Suppressor macrophage treated with lipopolysaccharide for 1 hour (primary cell): ENCODE data around the gene FSTL1.
A peak's percentile ranks its signal among the peaks of the same experiment; 100 is the strongest.

Experiments
- DNase-seq, 3 donors: peaks; one replicate each; pipeline ENCODE4 v3.0.0-alpha.2; 2020 to 2022

Gene FSTL1

DNA sequence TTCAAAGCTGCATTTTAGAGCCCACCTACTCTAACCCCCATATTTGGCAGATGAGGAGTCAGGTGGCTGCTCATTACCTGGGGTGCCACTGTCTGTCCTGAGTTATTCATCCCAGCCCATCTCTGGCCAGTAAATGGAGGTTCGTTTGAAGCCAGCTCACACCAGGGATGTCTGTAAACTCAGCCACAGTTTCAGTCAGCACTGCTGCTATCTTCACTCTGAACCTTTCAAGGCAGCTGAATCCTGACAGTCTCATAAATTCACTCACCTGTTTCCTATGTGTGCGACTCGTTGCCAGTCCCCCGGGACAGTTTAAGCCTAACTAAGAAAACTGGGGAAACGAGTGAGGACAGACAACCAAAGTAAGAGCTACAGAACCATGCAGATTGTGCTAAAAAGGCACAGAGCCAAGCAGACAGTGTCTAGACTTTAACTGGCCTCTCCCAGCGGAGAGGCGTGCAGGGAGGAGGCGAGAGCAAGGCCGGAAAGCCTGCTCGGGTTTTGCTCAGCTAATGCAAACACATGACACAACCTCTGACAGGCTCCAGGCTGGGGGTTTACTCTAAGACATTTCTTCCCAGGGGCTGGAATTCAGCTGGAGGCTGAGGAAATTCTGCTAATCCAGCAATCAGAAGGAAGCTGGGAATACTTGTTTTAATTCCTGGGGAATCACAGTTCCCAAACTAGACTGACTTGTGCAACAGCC lies 12.0 kb downstream of the FSTL1 start:
- DNase-seq: no peak

DNA sequence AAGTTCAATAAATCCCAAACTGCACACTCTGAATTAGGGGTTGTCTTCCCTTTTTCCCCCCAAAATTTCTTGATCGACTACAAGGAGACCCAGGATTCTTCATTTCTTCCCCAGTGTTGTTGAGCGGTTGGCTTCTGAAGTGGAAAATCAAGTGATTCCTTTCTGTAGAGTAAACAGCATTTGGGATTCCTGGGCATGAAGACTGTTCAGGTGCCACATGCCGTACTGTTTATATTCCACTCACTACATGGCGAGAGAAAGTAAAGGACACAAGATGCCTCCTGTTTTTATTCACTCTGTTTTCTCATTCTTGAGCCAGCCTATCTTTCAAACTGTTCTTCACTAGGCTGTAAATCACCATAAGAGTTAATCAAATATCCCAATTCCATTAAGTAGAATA lies 12.6 kb downstream of the FSTL1 start:
- no peak for DNase-seq

DNA sequence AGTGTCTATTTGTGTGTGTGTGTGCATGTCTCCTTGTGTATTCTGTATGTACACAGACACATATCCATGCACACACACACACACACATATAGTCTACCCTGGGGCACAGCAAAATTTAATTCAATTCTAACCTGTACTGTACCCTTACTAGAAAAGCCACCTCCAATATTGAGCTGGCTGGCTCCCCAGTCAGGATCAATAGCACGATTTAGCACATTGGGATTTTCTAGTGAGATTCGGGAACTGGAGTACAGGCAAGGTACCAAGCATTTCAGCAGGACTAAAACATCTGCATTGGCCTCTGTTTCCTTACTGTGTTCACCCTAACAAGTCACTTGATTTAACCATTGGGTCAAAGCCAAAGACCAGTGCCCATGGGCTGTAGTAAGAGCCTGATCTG lies 13.2 kb downstream of the FSTL1 start:
- no peak for DNase-seq

DNA sequence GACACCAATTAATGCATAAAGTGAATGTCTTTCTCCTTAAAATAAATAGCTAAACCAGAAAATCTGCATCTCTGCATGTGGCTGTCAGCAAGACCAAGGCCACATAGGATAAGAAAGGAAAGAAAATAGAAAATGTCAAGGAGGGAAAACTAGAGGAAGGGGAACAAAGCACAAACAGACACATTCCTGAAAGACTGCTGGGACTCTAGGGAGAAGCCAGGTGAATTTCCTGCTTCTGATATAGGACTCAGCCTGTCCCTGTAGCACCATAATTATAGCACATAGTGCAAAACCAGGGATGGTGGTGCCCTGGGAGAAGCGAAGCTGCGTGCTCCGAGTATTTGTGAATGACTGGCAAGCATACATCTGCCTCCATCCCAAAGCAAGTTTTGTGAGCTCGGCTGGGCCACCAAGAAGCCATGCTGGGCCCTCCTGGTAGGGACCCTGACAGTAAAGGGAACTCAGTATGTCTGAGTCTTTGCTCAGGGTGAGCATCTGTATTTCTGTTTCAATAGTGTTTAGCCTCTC lies 14.2 kb downstream of the FSTL1 start:
- no peak for DNase-seq

DNA sequence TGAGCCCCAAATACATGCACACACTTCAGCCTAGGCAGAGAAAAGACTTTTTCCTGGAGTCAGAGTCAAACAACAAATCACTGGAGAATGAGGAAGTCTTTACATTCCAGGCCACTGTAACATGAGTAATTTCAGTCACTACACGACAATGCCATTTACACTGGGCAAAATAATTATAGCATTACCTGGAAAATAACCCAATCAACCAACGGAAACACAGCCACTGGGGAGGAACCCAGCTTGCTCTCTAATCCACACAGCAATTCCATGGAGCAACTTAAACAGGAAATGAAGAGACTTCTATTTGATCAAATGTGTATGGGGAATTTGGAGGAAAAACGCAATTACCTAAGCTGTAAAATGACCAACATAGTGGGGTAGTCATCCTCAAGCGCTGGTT lies 15.2 kb downstream of the FSTL1 start:
- no peak for DNase-seq

DNA sequence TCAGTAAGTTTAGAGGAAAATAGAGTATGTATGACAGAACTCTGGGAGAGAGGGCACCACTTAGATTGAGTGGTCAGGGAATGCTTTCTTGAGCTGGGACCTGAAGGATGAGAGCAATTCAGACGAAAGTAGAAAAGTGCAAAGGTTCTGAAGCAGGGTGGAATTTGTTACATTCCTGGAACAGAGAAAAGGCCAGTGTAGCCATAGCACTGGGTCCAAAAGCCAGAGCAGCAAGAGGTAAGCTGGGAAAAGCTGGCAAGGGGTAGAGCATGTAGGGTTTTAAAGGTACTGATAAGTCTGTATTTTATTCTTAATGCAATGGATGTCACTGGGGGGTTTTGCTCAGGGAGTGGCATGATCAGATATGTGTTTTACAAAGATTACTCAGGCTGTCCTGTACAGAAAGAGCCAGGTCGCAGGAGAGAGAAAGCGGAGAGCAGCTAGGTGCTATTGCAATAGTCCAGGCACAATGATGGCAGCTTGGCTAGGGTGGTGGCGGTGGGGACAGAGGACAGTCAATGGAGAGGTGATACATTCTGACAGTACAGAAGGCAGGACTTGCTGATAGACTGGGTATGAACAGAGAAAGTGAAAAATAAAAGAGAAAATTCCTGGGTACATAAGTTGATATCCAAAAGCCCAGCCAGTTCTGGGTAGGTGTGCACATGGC lies 17.0 kb downstream of the FSTL1 start:
- no peak for DNase-seq

DNA sequence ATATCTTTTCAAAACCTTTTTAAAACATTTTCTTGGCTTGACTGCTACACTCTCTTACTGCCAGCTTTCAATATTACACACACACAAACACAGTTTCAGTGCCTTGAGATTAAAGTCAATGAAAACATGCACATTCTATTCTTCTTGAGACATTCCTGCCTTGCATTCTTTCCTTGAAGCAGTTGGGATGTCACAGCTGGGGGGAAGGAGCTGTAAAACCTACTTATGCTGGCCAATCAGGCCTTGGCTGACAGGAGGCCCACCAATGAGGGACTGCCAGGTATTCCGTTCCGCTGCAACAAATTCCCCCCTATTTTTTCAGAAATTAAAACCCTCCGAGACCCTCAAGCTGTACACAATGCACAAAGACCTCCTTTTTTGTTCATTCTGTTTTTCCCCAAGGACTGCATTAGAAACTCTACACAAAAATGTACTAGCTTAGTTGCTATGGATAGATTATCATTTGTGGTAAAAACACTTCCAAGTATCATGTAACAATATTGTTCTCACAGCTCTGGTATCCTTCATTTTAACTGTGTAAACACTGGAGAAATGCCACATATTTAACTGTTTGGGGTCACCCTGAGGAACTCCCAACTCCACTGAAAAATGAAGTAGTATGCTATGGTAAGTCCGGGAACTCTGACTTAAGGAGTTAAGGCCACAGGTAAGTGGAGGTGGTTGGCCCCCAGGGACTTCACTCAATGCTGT lies 18.5 kb downstream of the FSTL1 start:
- DNase-seq: no peak

DNA sequence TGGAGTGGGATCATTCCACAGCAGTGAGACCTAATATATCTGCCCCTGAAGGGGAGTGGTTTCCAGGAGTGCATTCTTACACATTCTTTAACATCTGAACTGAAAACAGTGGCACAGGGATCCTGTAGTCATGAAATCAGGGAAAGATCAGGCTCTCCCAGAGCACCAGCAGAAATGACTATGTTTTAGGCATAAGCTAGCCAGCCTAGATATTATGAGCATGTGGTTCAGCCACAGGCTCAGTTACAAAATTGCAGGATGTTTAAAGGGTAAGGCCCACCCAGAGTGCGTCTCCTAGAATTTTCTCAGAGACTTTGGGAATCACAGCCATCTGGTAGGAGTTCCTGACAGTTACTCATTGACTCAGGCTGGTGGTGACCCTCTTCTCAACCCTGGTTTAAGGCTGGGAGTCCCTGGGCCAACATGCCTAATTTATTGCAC lies 20.9 kb downstream of the FSTL1 start:
- no peak for DNase-seq

DNA sequence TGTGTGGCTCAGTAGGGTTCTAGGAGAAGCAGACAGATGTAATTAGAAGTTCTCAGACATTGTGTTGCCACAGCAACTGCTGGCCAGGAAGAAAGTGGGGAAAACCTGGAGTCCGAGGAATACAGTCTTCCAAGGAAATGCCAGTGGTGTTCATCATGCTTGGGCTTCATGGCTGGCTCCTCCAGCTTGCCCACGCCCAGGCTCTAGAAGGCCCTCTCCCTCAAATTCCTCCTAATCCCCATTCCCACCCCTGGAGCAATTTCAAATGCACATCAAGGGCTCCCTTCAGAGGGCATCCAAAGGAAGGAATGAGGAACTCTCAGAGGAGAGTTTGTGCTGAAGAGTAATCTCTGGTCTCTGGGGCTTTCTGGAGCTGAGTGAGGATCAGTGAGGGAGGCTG lies 21.9 kb downstream of the FSTL1 start:
- DNase-seq: no peak

DNA sequence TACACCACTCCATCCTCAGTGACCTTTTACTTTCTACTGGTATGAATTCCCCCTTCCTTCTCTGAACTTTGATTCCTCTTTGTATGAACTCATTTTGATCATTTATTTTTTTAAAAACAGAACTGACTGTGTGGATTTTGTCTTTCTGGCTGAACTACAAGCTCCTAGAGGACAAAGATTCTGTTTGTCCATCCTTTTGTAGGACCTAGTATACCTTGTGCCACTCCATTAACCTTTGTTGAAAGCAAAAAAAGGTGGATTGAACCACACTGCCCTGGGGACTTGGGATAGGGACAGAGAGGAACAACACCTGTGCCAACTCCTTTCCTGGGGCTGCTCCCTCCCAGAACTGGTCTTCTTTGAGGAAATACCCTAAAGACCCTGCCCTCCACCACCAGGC lies 23.6 kb downstream of the FSTL1 start:
- no peak for DNase-seq

DNA sequence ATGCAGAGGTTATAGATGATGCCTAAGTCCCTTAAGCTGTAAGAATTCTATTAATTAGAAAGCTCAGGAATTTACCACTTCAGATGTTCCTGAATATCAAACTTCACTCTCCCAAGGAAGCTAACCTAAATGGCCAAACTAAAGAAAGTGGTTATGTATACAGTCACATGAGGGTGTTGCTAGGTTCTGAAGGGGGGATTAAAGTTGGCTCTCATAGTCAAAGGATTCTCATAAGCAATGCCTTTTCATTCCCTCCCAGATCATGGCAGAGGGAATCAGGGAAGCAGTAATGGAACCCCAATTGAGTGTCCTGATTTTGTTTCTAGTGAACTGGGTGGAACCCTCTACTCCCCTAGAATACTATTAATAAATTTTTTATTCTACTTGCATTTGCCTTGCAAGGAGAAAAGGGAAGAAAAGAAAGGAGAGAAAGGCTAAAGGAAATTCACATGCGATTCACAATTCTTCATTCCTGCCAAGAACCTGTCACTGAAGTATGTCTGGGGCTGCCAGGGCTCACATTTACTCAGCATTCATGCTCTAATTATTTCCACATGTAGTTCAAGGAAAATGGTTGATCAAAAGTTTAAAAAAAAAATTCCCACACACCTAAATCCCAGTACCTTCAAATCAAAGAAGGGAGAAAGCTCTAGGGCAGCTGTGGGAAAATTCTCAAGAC lies 25.1 kb downstream of the FSTL1 start:
- no peak for DNase-seq

DNA sequence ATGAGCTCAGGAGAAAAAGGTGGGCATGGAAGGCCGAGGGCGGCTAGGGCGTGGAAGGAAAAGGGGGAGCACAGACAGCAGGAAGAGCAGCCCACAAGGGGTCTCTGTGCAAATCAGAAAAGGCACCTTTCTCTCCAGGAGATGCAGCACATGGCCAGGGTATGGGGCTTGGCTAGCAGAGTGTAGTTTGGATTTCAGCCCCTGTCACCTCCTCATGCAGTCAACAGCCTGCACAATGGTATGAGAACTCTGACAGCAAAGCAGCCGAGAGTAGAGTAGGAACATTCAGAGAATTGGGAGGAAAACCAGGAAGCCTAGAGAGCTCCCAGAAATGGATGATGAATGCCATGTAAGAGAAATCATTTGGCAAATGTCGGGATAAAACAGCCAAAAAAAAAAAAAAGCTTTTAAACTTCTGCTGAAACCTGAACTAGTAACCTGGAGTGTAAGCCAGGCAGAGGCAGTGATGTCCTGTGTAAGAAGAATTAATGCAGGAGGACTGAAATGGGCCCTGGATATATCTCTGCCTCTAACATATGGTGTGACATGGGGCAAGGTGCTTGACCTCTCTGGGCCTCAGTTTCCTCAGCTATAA lies 25.7 kb downstream of the FSTL1 start:
- no peak for DNase-seq

DNA sequence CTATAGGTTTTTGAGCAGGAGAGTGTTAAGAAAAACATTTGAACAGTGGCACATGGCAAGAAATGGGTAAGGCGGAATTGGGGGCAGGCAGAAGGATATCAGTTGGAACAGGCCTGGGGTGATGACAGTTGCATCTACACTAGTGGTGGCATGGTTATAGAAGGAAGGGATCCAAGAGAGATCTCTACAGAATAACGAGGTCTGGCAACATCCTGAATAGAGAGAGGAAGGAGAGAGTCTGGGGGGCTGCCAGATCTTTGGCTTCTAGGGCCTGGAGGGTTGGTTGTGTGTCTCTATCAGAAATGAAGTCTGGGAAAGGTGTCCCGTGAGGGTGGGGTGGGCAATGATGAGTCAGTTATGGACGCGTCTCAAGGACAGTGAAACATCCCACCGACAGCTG lies 26.3 kb downstream of the FSTL1 start:
- no peak for DNase-seq

DNA sequence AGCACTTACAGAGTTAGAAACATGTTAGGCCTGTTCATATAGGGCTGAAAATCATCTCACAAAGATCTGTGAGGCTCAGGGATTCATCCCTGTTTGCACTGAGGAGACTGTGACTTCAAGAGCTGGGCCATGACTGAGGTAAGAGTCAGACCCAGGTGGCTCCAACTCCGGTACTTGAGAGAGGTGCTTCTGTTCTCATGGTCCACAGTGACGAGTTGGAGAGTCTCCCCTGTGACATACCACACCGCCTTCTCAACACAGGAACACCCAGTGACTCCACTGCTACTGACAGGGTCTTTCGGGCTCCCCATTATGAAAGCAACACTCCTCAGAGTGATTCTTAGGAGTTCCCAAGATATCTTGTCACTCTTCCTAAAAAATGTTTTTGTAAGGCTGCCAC lies 27.4 kb downstream of the FSTL1 start:
- DNase-seq: peak in 1 of 3 donors; percentile 25

DNA sequence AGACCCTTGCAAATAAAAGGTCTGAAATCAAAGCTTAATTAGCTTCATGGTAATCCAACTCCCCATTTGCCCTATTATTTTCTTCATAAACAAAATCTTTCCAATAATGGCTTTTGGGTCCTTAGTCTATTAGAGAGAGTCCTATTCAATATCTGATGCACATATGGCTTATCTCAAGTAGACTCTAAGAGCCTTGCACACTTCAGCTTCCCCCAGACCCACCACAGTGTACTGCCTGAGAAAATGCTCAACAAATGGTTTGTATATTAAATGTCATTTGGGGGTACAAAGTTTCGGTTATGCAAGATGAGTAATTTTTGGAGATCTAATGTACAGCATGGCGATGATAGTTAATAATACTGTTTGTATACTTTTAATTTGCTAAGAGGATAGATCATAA lies 28.9 kb downstream of the FSTL1 start:
- DNase-seq: no peak

DNA sequence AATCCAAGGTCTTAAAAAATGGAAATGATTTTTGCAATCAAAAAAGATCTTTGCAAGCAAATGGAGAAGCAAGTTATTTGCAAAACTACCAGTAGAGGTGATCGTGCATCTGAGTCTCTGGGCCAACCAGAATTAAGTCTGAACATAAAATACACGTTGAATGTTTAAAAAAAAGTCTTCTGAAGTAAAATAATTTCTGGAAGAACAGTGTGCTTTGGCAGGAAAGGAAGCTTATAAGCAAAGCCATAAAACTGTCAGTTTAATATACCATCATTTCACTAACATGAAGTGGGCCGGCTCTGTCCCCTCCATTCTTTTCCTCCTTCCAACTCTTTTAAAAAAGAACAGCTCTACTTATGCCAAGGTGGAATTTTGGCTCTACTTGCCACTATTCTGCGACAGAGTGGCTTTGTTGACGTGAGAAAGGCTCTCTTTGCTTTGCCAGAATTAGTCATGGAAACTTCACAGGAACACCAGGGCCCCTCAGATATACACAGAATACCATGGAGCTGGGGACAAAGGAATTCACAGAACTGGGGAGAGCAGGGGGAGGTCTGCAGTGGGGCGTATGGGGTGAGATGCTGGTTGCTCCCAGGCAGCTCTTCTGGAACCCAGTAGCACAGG lies 29.8 kb downstream of the FSTL1 start:
- no peak for DNase-seq

DNA sequence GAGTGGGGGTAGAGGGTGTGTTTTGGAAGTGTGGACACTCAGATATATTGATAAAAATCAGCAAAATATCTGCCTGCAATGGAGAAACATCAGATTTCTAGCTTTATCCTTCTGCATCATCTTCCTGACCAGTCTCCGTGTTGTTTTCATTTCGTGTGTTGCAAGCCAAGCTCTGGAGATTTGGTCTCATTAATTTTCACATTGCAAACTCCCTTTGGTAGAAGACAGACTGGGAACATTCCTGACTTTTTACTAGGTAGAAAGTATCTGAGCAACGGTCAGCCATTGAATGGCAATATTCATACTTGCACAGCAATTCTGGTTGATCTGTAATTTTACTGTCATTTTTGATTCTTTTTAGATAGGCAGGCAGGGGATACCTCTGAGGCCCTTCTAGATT lies 30.4 kb downstream of the FSTL1 start:
- DNase-seq: no peak

DNA sequence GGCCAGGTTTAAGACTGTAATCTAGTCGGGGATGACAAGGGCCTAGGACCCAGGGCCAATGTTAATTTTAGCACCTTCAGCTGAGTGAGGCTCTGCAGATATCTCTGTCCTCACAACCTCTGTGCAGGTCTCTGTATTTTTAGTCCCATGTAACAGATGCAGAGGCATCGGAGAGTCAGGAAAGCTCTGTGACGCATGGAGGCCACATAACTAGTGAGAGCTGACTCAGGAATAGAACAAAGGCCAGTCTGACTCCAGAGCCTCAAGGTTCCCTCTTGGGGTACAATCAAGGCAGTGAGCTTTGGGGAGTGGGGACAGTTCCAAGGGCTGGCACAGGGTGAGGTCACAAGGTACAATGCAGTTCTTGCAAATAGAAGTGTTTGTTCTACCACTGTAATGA lies 31.0 kb downstream of the FSTL1 start:
- no peak for DNase-seq

DNA sequence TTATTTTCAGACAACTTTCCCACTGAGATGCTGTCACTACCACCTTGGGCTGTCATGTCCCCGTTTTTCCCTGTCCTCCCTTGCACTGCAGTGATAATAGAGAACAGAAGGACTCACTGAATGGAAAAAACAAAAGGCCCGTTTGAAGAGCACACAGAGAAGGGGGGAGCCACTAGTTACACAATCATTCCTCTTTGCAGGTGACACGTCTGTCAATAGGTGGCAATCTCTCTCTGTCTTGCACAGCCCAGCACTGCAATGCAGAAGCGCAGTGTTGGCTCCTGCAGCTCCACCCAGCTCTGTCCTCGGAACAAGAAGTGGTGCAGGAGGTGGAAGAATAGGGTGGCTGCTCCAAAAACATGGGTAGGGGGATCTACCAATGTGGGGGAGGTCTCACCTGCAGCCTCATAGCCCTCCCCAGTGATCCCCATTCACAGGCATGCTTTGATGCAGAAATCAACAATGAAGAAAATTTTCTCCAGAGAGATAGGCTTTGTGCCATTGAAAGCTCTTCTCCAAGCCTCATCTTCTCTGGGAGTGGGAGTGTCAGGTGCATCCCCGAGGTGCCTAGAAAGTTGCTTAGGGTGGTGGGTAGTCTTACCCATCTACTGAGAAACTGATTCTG lies 31.8 kb downstream of the FSTL1 start:
- peak in 1 of 3 donors; percentile 34 for DNase-seq

DNA sequence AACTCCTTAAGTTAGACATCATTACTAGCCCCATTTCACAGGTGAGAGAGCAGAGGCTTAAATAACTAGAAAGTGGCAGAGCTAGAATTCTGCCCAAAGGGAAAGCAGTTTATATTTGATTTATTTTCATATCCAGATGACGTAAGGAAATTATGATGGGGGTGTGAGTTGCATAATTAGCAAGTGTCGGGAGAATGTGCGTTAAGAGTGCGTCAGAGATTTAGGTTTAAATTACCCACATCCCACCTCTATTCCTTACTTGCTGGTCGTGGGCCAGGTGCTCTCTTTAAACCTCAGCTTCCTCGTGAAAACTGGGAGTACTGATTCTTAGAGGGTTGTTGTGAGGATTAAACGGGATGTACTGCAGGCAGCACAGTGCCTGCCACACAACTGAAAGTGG lies 32.3 kb downstream of the FSTL1 start:
- DNase-seq: no peak

DNA sequence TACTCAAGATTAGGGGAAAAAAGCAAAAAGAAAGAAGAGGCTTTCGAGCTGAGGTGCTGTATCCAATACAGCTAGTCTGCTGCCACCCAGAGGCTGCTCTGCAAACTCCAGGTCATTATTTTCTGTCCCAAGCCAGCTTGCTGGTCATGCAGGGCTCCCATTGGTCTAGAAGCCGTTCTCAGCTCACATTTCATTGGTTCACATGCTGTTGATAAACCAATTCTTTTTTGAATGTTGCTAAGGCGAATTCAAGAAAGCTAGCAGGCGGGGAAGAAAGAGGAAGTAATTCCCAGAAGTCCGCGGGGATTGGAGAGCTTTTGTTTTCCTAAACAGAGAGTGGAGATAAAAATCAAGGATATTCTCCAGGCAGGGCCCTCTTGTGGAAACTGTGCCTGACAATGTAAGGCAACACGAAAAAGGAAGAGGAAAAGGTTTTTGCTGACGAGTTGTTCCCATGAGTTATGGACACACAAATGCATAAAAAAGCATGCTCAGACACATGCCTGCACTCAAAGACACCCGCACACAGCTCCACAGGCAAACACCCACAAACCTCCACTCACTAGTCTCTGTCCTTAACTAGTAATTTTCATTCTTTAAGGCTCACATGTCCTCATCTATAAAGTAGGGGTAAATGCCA lies 33.4 kb downstream of the FSTL1 start:
- peak; percentile 92 to 97 (median 95) for DNase-seq
